HepG2 (cell line): ENCODE data around the gene TEKT5. TPM values are rescaled to one million over a fixed set of nuclear protein-coding genes. Genes with fewer than 3 reads are reported as not detected.

Source experiments
- BRCA1 ChIP-seq: sonication (generic); formaldehyde crosslinking; IDR thresholded peaks from 2 replicates; pipeline ENCODE4 v1.4.0; 2020; ENCODE audit warnings: missing genetic modification reagents
- FUBP1 ChIP-seq: sonication (generic); formaldehyde crosslinking; IDR thresholded peaks from 2 replicates; pipeline ENCODE4 v1.5.1; 2020; ENCODE audit warnings: missing genetic modification reagents, mild to moderate bottlenecking, borderline replicate concordance
- KDM4B ChIP-seq: sonication (generic); formaldehyde crosslinking; IDR thresholded peaks from 2 replicates; pipeline ENCODE4 v1.4.0; 2020; ENCODE audit warnings: missing genetic modification reagents
- NFE2L1 ChIP-seq: sonication (generic); formaldehyde crosslinking; IDR thresholded peaks from 2 replicates; pipeline ENCODE4 v1.4.0; 2020; ENCODE audit warnings: missing genetic modification reagents, mild to moderate bottlenecking, borderline replicate concordance
- TEAD2 ChIP-seq: sonication (generic); formaldehyde crosslinking; IDR thresholded peaks from 2 replicates; pipeline ENCODE4 v1.9.0; 2021; ENCODE audit warnings: missing genetic modification reagents
- ZNF354B ChIP-seq: sonication (generic); formaldehyde crosslinking; IDR thresholded peaks from 2 replicates; pipeline ENCODE4 v1.8.0; 2022; ENCODE audit warnings: mild to moderate bottlenecking, missing genetic modification reagents
- ZNF607 ChIP-seq: sonication (generic); formaldehyde crosslinking; IDR thresholded peaks from 2 replicates; pipeline ENCODE4 v1.5.1; 2020; ENCODE audit warnings: missing genetic modification reagents, mild to moderate bottlenecking, borderline replicate concordance
- ZNF646 ChIP-seq: sonication (generic); formaldehyde crosslinking; IDR thresholded peaks from 2 replicates; pipeline ENCODE4 v1.9.0; 2021; ENCODE audit warnings: mild to moderate bottlenecking, missing genetic modification reagents
- polyA plus RNA-seq, 8 experiments: library from polyadenylated mRNA; depleted of rRNA in 3 of 8; stranded (reverse) in 7 of 8; unstranded in 1 of 8; fragments of >200 nt; fragmentation: Illumina TruSeq in 4 of 8; extraction: Trizol in 4 of 8; gene quantifications; 2 replicates each; pipeline versions ENCODE4 v1.2.1 to v1.2.3, GENCODE V29; 2011 to 2016; ENCODE audit warnings: low read depth in 4 of 8, missing spikeins in 1 of 8, mixed read lengths in 1 of 8; ENCODE audit not compliant: insufficient read depth in 1 of 8
- total RNA-seq, 5 experiments: library from RNA; depleted of rRNA; stranded (reverse); fragments of >200 nt; fragmentation: Illumina TruSeq; extraction: Trizol; gene quantifications; 2 replicates each; pipeline ENCODE4 v1.2.3, GENCODE V29; 2016; ENCODE audit warnings: low read depth in 1 of 5
- TF ChIP-seq, protein P1 (sequence below): sonication (generic); formaldehyde crosslinking; IDR thresholded peaks from 2 replicates; pipeline ENCODE4 v1.4.0; 2020; ENCODE audit warnings: missing genetic modification reagents, borderline replicate concordance

TEKT5 gene
- total and polyA plus RNA-seq, 2 of the 13 experiments (the other 11 are each of a cell fraction or from before 2014, with no cell fraction given) = 0.16 TPM; not detected in 1

DNA sequence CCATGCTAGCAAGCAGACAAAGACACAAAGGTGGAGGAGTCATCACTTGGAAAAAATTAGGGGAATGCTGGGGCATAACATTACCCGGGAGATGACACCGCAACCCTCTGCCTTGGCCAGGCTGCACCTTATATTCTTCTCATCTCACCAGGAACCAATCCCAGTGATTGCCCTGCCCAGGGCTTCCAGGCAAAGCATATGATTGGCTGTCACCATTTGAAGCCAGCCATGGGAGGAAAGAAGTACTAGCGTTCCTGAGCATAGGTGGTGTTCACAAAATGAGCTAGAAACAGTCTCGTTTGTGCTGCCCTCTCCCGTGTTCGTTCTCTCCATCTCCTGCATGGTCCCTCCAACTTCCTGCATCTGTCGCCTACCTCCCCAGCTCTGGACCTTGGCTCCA lies 29.6 kb downstream of the TEKT5 start (continued):
- TF ChIP-seq FUBP1 (no peak), BRCA1 (CRISPR knock-in tag) (no peak), ZNF646 (CRISPR knock-in tag) (no peak), KDM4B (CRISPR knock-in tag) (no peak), ZNF354B (CRISPR knock-in tag) (no peak), TEAD2 (no peak), ZNF607 (no peak), NFE2L1 (CRISPR knock-in tag) (no peak)
- TF ChIP-seq, protein P1, sequence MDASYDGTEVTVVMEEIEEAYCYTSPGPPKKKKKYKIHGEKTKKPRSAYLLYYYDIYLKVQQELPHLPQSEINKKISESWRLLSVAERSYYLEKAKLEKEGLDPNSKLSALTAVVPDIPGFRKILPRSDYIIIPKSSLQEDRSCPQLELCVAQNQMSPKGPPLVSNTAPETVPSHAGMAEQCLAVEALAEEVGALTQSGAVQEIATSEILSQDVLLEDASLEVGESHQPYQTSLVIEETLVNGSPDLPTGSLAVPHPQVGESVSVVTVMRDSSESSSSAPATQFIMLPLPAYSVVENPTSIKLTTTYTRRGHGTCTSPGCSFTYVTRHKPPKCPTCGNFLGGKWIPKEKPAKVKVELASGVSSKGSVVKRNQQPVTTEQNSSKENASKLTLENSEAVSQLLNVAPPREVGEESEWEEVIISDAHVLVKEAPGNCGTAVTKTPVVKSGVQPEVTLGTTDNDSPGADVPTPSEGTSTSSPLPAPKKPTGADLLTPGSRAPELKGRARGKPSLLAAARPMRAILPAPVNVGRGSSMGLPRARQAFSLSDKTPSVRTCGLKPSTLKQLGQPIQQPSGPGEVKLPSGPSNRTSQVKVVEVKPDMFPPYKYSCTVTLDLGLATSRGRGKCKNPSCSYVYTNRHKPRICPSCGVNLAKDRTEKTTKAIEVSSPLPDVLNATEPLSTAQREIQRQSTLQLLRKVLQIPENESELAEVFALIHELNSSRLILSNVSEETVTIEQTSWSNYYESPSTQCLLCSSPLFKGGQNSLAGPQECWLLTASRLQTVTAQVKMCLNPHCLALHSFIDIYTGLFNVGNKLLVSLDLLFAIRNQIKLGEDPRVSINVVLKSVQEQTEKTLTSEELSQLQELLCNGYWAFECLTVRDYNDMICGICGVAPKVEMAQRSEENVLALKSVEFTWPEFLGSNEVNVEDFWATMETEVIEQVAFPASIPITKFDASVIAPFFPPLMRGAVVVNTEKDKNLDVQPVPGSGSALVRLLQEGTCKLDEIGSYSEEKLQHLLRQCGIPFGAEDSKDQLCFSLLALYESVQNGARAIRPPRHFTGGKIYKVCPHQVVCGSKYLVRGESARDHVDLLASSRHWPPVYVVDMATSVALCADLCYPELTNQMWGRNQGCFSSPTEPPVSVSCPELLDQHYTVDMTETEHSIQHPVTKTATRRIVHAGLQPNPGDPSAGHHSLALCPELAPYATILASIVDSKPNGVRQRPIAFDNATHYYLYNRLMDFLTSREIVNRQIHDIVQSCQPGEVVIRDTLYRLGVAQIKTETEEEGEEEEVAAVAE (CRISPR knock-in tag) = no peak
